Left forelimb (tissue), 1 donor: ENCODE measurements around the gene MYO18B.

Experiments
- DNase-seq: peaks from one replicate; pipeline ENCODE4 v3.0.0-alpha.2; 2018; ENCODE audit warnings: low spot score

The MYO18B gene

DNA sequence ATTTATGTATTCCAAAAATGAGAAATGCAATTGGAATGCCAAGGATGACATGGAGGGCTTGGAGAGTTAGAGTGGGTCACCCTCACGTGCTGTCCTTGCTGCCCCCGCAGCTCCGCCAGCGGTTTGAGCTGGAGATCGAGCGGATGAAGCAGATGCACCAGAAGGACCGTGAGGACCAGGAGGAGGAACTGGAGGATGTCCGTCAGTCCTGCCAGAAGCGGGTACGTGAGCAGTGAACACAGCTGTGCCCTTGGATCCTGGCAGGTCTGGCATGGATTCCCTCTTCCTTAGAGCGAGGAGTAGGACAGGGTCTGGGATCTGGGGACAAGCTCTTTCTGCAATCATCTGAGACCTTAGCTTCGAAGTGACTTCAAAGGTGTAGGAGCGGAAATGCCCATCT, 166.2 kb downstream of the MYO18B start:
- DNase-seq, result no peak

DNA sequence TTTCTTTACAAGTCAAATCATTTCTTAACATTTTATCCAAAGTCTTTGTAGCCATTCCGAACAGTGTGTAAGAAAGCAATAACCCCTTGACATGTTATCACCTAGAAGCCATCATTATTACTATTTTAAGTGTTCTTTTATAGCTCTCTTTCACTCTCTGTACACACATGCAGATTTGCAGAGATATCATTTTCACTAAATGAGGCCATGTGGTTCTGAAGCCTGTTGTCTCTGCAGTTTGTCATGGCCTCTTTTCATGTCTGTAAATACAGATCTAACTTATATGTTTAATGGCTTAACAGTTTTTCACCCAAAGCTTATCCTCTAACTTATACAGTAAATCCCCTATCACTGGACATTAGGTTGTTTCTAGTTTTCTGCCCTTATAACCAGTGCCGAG, 166.8 kb downstream of the MYO18B start:
- DNase-seq, result no peak

DNA sequence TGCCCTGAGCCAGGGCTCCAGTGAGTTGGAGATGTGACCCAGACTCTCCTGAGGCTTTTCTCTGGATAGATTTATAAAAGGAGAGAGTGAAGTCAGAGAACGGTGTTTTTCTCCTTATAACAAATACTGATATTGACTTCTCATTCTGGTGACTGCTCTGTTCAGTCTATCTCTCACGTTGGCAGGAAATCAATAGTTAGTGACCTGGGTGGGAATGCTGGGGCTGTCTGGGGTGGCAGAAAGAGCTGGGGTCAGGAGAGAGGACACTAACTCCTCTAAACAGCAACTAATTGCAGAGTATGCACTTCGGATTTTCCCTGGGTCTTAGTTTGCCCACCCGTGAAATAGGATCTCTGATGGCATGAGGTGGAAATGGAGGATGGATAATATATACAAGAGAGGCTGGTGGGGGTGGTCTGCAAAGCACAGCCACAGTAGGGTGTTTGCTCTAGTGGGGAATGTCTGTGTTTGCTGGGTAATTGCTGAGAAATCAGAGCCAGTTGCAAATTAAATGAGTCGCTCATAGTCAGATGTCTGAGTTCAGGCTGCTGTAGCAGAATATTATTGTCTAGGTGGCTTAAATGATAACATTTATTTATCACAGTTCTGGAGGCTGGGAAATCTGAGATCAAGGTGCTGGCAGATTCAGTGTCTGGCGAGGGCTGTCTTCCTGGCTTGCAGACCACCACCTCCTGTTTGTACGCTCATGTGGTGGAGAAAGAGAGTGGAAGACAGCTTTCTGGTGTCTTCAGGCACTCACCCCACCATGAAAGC, 167.8 kb downstream of the MYO18B start:
- no peak for DNase-seq

DNA sequence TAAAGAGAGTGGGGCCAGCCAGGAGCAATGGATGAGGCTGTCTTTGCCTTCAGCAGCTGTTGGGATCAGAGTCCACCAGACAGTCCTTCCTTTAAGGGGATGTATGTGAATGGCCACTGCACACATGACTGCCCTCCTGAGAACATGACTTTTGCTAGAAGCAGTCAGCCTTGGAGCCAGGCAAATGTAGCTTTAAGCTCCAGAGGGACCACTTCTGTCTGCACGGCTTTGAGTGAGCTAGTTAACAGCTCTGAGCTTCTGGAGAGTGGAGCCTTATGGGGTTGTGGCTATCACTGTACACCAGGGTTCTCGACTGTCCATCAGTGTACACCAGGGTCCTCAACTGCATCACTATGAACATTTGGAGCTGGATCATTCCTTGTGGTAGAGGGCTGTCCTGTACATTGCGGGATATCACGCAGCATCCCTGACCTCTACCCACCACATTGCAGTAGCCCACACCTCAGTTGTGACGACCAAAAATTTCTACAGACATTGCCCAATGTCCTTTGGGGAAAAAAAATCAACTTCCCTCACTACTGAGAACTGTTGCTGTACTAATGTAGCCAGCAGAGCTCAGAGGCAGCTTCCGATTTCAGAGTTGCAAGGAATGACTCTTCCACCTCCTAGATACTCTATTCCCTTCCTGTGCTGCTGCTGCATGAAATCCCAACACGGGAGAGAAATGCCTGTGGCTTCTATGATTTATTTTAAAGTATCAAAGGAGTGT, 169.4 kb downstream of the MYO18B start:
- DNase-seq, result no peak

DNA sequence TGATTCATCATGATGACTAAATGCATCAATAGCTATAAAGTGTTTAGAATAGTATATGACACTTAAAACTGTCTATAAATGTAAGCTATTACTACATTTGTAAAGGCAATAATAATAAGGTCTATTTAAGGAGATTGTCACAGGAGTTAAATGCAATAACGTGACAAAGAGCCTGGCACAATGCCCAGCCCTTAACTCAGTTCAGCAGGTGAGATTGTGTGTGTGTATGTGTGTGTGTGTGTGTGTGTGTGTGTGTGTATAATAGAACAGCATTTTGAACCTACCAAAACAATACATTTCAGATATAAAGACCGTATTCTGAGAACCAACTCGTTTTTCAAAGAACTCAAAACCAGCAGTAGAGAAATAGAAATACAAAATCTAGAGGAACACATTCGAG, 177.5 kb downstream of the MYO18B start:
- no peak for DNase-seq

DNA sequence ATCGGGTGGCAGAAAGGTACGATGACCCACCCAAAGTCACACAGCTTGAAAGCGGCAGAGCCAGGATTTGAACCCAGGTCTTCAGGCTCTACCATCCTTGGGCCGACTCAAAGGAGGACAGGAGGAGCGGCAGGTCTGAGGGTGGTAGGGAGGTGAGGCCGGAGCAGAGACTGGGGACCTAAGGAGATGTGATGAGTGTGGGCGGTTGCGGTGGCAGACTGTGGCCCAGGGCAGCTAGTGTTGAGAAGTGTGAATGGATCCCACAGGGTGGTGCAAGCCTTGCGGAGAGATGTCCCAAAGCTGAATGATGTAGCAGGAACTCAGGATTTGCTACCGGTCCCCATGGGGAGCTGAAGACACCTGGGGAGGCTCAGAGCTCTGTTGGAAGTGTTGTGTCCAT, 180.2 kb downstream of the MYO18B start:
- DNase-seq, result no peak

DNA sequence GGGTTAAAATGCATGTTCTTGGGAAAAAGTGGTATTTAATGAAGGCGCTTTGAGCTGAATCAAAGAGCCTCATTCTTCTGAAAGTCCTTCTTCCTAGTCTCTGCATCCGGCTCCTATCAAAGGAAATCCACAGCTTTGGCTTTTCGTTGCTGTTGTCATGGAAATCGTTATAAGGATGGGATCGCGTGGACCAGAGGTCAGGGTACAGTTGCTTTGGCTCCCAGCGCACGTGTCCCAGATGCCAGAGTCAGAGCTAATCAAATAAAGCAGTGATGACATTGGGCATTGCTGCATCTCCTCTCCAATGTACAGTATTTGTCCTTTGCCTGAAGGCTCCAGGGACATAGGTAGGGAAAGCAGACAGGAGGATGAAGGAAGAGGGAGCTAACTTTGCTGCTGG, 181.9 kb downstream of the MYO18B start:
- DNase-seq, result no peak

DNA sequence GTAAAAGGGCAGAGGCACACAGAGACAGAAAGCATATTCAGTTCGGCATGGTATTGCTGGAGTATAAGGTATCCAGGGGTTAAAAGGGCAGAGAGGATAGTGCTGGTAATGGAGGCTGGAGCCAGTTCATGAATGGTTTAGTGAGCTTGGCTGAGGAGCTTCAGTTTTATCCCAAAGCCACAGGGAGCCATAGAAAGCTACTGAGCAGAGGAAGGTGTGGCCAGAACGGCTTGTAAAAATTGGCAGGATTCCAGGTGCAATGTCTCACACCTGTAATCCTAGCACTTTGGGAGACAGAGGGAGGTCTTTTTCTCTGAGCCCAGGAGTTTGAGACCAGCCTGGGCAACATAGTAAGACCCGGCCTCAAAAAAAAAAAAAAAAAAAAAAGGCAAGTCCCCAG, 186.1 kb downstream of the MYO18B start:
- DNase-seq, result no peak

DNA sequence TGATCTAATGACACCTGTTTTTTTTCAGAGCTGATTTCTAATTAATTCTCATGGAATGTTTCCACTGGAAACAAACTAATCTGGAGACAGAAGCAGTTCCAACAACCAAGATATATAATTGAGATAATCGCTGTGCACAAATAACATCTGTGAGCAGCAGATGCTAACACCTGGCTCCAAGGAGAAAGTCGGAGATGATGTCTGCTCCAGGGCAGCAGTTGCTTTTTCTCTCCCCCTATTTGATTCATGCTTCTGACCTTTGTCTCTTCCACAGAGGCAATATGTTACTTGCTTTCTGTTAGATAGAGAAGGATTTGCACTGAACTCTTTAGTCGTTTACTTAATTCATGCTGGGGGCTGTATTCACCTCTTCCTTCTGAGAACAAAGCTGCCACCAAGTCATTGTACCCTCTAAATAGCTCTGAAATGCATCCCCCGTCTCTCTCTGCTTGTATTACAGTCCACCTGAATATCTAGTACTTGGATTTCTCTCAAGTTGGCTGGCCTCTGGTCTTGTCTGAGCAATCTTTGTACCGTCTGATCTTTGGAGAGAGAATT, 187.4 kb downstream of the MYO18B start:
- DNase-seq, result no peak

DNA sequence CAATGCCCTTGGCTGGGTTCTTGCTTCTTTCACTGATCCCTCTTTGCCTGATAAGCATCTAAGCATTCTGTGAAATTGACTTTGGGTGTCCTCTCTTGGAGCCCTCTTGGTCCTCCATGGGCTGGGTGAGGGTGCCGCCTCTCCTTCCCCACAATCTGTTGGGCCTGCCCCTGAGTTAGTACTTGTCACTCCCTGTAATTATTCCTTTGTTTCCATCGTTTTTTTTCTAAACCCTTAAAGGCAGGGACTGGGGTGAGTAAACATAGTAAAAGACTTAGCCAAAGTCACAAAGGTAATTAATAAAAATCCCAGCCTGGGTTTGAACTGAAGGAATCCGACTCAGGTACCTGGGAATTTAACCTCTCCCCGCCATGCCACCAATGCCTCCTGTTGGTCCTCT, 188.1 kb downstream of the MYO18B start:
- no peak for DNase-seq

DNA sequence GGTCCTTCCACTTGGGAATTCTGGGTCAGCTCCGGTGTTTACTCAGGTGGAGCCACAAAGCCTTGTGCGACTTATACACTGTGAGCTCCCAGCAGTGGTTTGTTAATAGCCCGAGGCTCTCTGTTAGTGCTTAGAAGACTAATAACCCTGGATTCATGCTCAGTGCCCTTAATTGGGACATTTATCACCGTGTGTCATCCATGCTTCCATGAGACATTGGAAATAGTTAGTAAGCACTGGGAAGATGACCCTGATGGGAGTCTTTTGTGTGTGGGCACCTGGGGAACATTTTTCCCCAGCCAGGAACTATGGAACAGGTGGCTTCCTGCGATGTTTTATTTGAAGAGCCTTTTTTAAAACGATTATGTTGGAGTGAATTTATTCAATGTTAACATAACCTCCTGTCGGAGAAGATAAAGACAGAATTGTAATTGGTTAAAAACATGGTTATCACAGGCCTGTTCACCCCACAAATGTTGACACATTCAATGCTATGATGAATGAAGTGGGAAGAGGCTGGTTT, 188.9 kb downstream of the MYO18B start:
- no peak for DNase-seq

DNA sequence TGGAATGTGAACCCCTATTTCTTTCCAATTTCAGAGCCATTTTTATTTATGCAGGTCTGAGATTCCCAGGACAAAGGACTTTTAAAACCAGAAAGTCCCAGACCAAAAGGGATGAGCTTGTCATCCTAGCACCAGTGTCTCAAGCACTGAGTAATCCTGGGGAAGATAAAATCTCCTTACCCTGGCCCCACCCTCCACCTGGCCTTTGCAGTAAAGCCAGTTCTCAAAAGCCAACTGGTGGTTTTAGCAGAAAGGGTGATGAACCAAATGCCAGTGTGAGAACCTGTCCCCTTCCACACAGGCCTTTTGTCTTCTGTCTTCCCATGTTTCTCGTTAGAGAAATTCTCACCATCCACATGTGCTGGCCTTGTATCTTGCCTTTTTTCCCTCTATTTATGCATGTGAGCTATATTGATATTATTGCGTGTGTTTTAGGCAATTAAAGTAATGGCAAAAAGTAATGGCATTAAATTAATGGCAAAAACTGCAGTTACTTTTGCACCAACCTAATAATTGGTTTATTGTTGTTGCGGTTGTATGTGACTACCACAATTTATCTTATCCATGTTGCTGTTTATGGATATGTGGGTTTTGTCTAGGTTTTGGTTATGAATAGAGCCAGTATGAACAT, 191.3 kb downstream of the MYO18B start:
- DNase-seq, result no peak

DNA sequence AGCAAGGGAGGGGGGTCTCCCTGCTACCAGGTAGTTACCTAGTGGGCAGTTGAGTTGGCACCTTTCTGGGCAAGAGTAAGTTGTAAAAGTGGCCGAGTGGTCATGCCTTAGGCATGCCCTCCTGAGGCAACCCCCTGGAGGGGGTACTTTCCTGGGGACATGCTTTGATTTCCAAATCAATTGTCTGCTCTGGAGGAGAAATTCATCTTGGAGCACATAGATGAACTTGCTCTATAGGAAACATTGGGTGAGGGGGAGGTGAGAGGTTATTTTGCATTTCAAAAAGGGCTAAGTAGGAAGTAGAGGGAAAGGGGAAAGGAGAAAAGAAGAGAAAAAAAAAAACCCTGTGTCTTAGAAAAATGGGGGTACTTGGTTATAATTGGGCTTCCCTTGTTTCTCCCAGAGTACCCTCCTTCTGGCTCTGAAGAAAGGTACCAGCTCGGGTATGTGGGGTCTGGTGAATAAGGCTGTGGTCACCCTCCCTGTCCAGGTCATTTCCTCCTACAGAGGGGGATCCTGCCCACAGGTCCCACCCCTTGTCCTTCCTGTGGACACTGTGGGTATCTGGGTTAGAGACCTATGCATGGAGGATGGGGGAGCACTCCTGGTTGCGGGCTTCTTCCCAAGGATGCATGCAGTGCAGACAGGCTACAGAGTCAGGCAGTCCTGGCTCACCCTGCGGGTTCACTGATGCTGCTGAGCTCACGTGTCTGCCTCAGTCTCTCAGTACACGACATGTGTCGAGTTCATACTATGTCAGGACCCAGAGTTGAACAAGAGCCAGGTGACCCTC, 193.5 kb downstream of the MYO18B start:
- no peak for DNase-seq

DNA sequence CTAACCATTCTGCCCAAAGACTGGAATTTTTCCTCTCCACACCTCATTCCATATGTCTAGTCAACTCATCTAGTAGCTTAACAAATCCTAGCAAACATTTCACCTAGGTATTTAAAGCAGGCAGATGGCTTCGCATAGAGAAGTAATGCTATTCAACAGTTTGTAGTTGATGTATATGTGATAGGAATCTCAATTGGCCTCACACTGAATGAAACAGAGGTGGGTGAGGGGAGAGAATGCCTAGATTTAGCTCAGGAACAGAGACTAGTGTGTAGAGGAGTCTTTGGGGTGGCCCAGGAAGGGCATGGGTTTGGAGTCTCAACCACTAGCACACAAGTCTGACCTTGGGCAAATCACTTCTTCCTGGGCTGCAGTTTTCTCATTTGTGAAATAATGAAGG, 196.2 kb downstream of the MYO18B start:
- DNase-seq, result no peak

DNA sequence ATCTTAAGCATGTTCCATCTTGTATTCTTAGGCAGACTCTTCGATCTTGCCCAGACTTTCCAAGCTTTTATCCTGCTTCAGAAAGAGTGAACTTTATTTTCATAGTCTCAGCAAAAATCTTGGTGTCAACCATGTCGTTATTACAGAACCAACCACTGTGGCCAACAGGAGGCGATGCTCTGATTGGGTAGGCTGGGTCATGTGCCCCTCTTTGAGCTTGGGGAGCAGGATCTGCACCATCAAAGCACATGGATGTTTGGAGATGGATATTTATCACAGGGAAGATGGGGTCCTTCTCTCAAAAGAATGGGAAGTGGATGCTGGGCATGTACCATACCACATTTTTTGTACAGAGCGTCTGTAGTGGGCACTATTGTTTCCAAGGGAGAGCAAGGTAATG, 197.4 kb downstream of the MYO18B start:
- no peak for DNase-seq

DNA sequence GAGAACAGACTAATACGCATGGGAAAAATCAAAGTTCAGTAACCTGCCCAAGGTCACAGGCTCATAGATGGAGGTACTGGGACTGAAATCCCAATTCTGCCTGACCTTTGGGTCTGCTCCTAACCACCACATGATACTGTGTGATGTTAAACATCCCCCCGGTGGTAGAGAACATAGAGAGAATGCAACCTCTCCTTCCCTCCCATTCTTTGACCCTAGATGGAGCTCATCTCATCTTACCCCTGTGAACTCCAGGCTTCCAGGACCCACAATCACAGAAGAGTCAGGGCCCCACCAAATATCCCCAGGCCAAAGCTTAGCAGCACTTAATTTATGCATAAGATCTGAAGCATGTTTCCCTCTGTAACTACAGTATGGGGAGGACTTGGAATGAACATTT, 198.5 kb downstream of the MYO18B start:
- no peak for DNase-seq

DNA sequence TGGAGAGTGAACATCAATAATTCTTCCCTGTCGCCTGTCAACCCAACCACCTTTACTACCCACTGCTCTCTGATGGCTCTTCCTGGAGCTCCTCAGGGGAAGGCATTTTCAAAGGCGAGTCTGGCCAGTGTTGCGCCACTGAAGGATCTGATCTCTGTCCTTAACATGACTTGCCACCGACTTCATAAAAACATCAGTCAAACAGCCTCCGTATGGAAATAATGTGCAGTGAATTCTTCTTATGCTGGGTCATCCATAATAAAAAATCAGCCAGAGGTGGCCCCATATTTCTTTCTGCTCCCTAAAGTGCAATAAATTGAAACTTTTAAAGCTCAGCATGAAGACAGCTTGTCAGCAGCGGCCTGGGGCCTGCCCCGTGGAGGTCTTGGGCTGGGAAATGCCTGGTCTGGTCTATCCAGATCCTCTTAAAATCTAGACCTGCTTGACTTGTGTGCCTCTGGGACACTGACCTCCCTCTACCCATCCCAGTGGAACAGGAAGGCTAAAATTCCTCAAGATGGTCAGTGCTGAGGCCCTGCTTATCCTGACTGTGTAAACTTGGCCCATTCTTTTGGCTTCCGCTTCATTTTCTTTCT, 199.5 kb downstream of the MYO18B start:
- no peak for DNase-seq

DNA sequence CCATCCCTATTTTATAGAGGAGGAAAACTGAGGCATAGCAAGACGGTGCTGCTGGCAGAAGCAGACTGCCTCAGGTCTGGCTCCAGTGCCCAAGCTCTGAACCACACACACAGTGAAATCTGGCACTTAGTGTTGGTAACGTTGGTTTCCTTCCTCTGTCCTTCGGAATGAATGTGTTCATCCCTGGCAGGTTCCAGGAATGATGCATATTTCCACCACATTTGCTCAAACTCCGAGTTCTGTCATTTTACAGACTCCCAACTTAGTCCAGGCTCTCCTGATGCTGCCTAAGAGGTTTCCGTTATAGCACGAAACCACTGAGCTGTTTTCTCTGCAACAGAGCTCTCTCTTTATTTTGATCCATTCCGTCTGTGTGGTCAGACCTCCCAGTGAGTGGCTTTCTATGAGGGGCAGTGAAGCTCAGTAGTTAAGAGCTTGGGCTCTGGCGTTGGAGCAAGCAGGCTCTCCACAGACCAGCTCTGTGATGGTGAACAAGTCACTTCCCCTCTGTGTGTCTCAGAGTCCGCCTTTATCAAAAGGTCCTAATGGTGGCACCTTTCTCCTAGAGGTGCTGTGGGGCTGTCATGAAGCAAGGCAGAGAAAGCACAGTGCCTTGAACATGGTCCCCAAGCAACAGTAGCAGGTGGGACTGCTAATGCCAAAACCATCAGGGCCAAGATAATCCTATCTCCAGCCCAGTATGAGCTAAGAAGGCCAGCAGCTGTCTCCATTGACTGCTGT, 200.3 kb downstream of the MYO18B start:
- no peak for DNase-seq

DNA sequence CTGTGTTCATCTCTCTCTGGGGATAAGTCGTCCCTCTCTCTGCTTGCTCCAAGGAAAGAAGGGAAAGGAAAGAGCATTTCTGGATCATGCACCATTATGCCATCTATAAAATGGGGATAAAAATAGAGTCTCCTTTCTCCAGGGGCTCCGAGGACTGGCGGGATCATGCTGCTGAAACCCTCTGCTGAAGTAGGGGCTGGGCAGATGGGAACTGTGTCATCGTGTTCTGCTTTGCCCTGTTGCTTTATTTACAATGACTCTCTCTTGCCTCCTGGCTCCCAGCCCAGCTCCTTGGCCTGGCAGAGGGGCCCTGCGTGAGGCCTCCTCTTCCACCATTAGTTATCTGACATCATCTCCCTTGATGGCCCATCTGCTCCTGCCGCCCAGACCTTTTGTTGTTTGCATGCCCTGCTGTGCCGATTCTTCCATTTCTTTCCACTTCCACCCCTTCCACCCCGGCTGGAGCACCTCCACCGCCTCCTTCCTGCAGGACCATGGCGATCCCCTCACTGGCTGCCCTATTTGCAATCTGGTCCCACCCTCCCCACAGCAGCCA, 200.9 kb downstream of the MYO18B start:
- peak; percentile 70 for DNase-seq

DNA sequence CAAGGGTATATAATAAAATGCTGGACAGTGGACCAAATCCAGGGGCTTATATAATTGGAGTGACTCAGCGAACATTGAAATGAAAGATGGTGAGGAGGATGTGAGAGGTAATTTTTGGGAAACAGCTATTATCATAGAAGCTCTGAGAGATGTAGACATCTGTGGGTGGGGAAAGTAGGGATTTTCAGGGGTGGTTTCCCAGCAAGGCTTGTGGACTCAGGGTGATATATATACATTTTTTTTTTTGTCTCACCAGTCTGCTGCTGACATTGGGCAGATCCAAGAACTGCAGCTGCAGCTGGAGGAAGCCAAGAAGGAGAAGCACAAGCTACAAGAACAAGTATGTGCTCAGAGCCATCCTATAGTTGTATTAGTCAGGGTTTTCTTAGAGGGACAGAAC, 208.1 kb downstream of the MYO18B start:
- no peak for DNase-seq
